ENCODE results near the gene FAM174C.

- no peak for TF ChIP-seq CTCF (IDR thresholded peaks at IDR 0.05)
- TF ChIP-seq POLR2A (IDR thresholded peaks at IDR 0.05), result no peak
- TF ChIP-seq EP300 (IDR thresholded peaks at IDR 0.05), result no peak
Measured at GRCh38 chr19:1293782-1294604, 18.7 kb downstream of the FAM174C start.
